ENCODE data around the gene P2RX4.

- TF ChIP-seq YY1 (IDR thresholded peaks at IDR 0.05; ENCODE audit: insufficient read depth, insufficient read length) (no peak), ZNF274 (IDR thresholded peaks at IDR 0.05; ENCODE audit: low read depth, low read length) (no peak)
Observed at GRCh38 chr12:121261398-121261797, 51.5 kb downstream of the P2RX4 start.
